Psoas muscle (tissue), 8 donors: ENCODE measurements around the gene VASH1. TPM values are rescaled to one million over a fixed set of nuclear protein-coding genes. Genes with fewer than 3 reads are reported as not detected.
A peak's percentile ranks its signal among the peaks of the same experiment; 100 is the strongest.

ENCODE experiments used
- ATAC-seq, 4 donors: fragments of 200-7000 bp; cut with Tn5 transposase; one replicate each; pipeline ENCODE4 v1.9.1; 2020; ENCODE audit warnings: moderate library complexity in 3 of 4, mild to moderate bottlenecking in 2 of 4
- DNase-seq, 2 donors: peaks; one replicate each; pipeline ENCODE4 v3.0.0-alpha.2; 2020
- H3K27ac ChIP-seq: fragments of 200-600 bp; one replicate; pipeline ENCODE4 v1.8.0; 2022
- H3K27me3 ChIP-seq, 3 donors: fragments of 200-600 bp in 1 of 3; one replicate each; pipeline versions ENCODE4 v1.6.1 to v1.8.0; 2013 to 2022; ENCODE audit warnings: low read length in 2 of 3, mild to moderate bottlenecking in 2 of 3, moderate library complexity in 1 of 3; ENCODE audit not compliant: insufficient read depth in 3 of 3
- H3K36me3 ChIP-seq, 2 donors: fragments of 200-600 bp in 1 of 2; one replicate each; pipeline versions ENCODE4 v1.6.1 to v1.8.0; 2013 to 2022; ENCODE audit warnings: low read depth in 1 of 2, mild to moderate bottlenecking in 1 of 2, moderate library complexity in 1 of 2; ENCODE audit not compliant: insufficient read depth in 1 of 2
- H3K4me1 ChIP-seq: fragments of 200-600 bp; one replicate; pipeline ENCODE4 v1.8.0; 2022
- H3K4me3 ChIP-seq: fragments of 200-600 bp; one replicate; pipeline ENCODE4 v1.8.0; 2022; ENCODE audit warnings: mild to moderate bottlenecking
- H3K9me3 ChIP-seq: fragments of 200-600 bp; one replicate; pipeline ENCODE4 v1.8.0; 2022
- CTCF ChIP-seq: fragments of 200-600 bp; IDR thresholded peaks from one replicate; pipeline ENCODE4 v1.8.0; 2022; ENCODE audit warnings: antibody characterized with exemption
- WGBS, 3 donors: extraction: QIAGEN DNeasy Blood & Tissue Kit; methylation state at CpG; one replicate each; pipeline versions ENCODE4 v1.1.6 to v1.1.7; 2013; 5-methylcytosine and 5-hydroxymethylcytosine counted together
- intact Hi-C, 2 donors: fragments of 100-400 bp; cut with DNase I; formaldehyde crosslinking; loops; one replicate each; pipeline versions ENCODE4 v1.11.0 to v1.14.2; 2022
- polyA plus RNA-seq, 3 donors: library from polyadenylated mRNA; stranded (reverse); fragments of 200-250 nt; gene quantifications; one replicate each; pipeline ENCODE4 v1.2.3, GENCODE V29; 2013
- total RNA-seq, 4 donors: library from RNA; stranded (reverse); fragmentation: NEBNext Ultra II Directional in 2 of 4; extraction: Animal tissue kit (Norgen Biotek cat#: 25700) in 2 of 4; gene quantifications; one replicate each; pipeline versions ENCODE4 v1.2.1 to v1.2.4, GENCODE V29; 2021 to 2023
- donor health status: healthy with polysubstance abuse.
- donor health status: DM: no; HTN: no; CAD: no; lungs with moderate emphysema.
- donor health status: Bipolar disorder and iron deficiency.
- donor health status: healthy.
- donor health status: DM: yes; HTN: yes; CAD: no.
- donor health status: DM: no; HTN: no; CAD: no.
- donor health status: DM: no; HTN: no; CAD: no.
- donor health status: DM: yes; HTN: yes; CAD: no.

VASH1 gene
- total and polyA plus RNA-seq, 7 donors, result 1.7 to 8.2 (median 4.0) TPM

- Histone ChIP-seq H3K36me3 (no peaks in the 10 kb centered on the region), H3K9me3 (no peaks in the 10 kb centered on the region), H3K4me1 (no peaks in the 10 kb centered on the region), H3K27ac (peak overlapping the region; percentile 58), H3K27me3 (peaks cover 0 to 10% (median 0%) of the 10 kb centered on the region in 3 donors), H3K4me3 (no peak overlapping the region)
- DNase-seq (peak; percentile 68 to 76), ATAC-seq (peak in 2 of 4 donors; percentile 62 to 63)
- intact Hi-C loops, result no loop called here
- 25 to 49% (median 33%) methylated on average over 8 of the region's 8 CpGs for WGBS, 3 donors
- TF ChIP-seq CTCF, result no peak
These were observed 12.1 kb downstream of the VASH1 start for GRCh38 chr14:76773188-76773885.

DNA sequence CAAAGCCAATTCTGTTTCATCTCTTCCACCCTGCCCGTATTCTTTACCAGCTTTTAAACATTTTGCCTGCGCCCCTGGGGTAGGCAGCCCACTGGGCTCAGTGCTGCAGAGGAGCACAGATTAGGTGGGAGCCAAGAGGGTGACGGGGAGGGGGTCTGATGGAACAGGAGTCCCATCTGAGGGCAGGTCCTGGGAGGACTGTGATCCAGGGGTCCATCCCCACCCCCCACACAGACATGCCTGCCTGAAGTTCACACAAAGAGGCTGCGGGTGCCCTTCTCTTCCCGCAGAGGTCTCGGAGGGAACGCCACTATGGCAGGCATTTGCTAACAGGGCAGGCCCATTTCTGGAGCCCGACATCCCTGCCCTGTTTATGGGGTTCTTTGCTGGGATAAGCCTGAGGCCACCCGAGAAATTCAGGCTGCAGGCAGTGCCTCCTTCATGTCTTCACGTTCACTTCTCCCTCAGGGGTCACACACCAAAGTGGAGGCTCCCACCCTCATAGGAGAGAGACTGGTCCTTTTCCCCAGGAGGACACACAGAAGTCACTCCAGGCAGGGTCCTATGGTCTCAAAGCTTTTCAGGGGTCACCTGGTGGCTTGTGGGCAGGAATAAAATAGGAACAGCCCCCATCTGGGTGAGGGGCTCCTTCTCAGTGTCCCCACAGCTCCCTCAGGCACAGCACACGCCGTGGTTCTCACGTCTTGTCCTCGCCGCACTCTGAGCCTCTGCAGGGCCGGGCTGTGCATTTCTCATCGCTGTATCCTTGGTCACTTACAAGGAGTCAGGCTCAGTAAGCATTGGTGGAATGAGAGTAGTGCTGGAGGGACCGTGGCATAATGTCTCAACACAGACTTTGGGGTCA, 12.9 kb downstream of the VASH1 start:
- H3K4me1 ChIP-seq, result no peaks in the 10 kb centered on the region
- DNase-seq (no peak), ATAC-seq (no peak)
- H3K27me3 ChIP-seq, result peaks cover 0 to 10% (median 0%) of the 10 kb centered on the region in 3 donors
- intact Hi-C loops, result no loop called here
- H3K4me3 ChIP-seq, result no peak overlapping the region
- no peaks in the 10 kb centered on the region for H3K9me3 ChIP-seq
- no peaks in the 10 kb centered on the region for H3K36me3 ChIP-seq
- WGBS, 3 donors, result 86 to 88% (median 87%) methylated on average over 17 to 18 of the region's 18 CpGs
- no peak for TF ChIP-seq CTCF
- peak overlapping the region; percentile 58 for H3K27ac ChIP-seq

DNA sequence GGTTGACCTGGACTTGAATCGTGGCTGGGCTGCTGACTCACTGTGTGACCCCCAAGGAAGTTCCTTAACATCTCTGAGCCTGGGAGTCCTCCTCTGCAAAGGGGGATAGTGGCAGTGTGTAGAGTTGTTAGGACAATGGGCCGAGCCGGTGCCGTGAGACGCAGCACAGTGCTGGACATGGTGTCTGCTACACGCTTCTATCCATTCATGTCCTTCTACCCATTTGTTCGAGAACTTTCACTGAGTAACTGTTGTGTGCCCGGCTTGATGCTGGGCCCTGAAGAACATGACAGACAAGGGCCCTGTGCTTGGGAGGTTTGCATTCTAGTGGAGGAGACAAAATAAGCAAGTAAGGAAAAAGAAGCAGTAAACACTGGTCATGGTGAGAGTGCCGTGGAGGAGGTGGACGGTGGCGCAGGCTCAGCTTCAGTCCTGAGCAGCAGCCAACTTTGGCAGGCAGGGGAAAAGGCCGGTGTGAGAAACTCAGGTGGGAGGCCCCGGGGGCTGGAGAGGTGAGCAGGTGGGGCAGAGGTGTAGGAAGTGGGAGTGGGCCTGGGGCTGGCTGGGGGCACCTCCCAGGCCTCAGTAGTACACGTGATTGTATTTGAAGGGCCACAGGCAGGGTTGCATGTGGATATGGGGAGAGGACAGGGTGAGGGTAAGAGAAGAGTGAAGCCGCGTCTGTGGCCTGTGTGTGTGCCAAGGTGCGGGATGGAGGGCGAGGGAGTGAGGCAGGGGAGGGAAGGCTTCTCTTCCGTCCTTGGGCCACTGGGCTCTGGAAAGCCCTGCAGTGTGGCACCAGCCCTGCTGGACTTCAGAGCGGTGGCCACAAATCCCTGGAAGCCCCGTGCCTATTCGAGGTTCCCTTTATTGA, 13.8 kb downstream of the VASH1 start:
- Histone ChIP-seq H3K4me1 (no peaks in the 10 kb centered on the region), H3K4me3 (no peak overlapping the region), H3K27me3 (peaks cover 0 to 10% (median 0%) of the 10 kb centered on the region in 3 donors), H3K9me3 (no peaks in the 10 kb centered on the region), H3K36me3 (no peaks in the 10 kb centered on the region), H3K27ac (no peak overlapping the region)
- intact Hi-C loops, result no loop called here
- no peak for ATAC-seq
- no peak for DNase-seq
- WGBS, 3 donors, result 81 to 84% (median 83%) methylated on average over 22 of the region's 22 CpGs
- TF ChIP-seq CTCF, result no peak

GRCh38 chr14:76775695-76776427, 14.6 kb downstream of the VASH1 start:
- Histone ChIP-seq H3K36me3 (no peaks in the 10 kb centered on the region), H3K9me3 (no peaks in the 10 kb centered on the region), H3K27ac (no peak overlapping the region), H3K27me3 (peaks cover 0 to 9% (median 0%) of the 10 kb centered on the region in 3 donors), H3K4me1 (no peaks in the 10 kb centered on the region), H3K4me3 (no peak overlapping the region)
- ATAC-seq, result no peak
- DNase-seq, result no peak
- intact Hi-C loops, result no loop called here
- WGBS, 3 donors, result 94 to 95% (median 94%) methylated on average over 53 to 54 of the region's 54 CpGs
- no peak for TF ChIP-seq CTCF
